ENCODE data around the gene PRKCI.
A peak's percentile ranks its signal among the peaks of the same experiment; 100 is the strongest.
"Not testable (repeated sequence)": the region's sequence is repeated elsewhere in the genome, so short reads cannot be mapped to it uniquely, and the experiment has no call there.

Gene PRKCI

GRCh38 chr3:170259907-170260306, 37.7 kb downstream of the PRKCI start:
- no peak for TF ChIP-seq CTCF (IDR thresholded peaks at IDR 0.05; ENCODE audit: control insufficient read depth, extremely low read depth, insufficient read depth)
- no peak for DNase-seq (ENCODE audit: low read depth)
- no peak overlapping the region for H3K4me3 ChIP-seq (ENCODE audit: low read depth, low read length)

- no peak overlapping the region for H3K4me3 ChIP-seq (ENCODE audit: low read depth, low read length)
- DNase-seq (ENCODE audit: low read depth) = peak; percentile 26
- no peak for TF ChIP-seq CTCF (IDR thresholded peaks at IDR 0.05; ENCODE audit: control insufficient read depth, extremely low read depth, insufficient read depth)
Measured at GRCh38 chr3:170267793-170268192, 45.6 kb downstream of the PRKCI start.

GRCh38 chr3:170269673-170270254, 47.5 kb downstream of the PRKCI start:
- H3K4me3 ChIP-seq (ENCODE audit: low read depth, low read length); DNase-seq (ENCODE audit: low read depth): not testable (repeated sequence)

GRCh38 chr3:170270282-170270881, 48.2 kb downstream of the PRKCI start:
- TF ChIP-seq CTCF (IDR thresholded peaks at IDR 0.05; ENCODE audit: control insufficient read depth, extremely low read depth, insufficient read depth) = no peak
- DNase-seq (ENCODE audit: low read depth) = no peak
- no peak overlapping the region for H3K4me3 ChIP-seq (ENCODE audit: low read depth, low read length)

- TF ChIP-seq CTCF (IDR thresholded peaks at IDR 0.05; ENCODE audit: control insufficient read depth, extremely low read depth, insufficient read depth) = no peak
- no peak overlapping the region for H3K4me3 ChIP-seq (ENCODE audit: low read depth, low read length)
- no peak for DNase-seq (ENCODE audit: low read depth)
Measured at GRCh38 chr3:170274641-170275040, 52.4 kb downstream of the PRKCI start.

GRCh38 chr3:170275832-170276231, 53.6 kb downstream of the PRKCI start:
- no peak for TF ChIP-seq CTCF (IDR thresholded peaks at IDR 0.05; ENCODE audit: control insufficient read depth, extremely low read depth, insufficient read depth)
- DNase-seq (ENCODE audit: low read depth) = no peak
- no peak overlapping the region for H3K4me3 ChIP-seq (ENCODE audit: low read depth, low read length)

- DNase-seq (ENCODE audit: low read depth); H3K4me3 ChIP-seq (ENCODE audit: low read depth, low read length): not testable (repeated sequence)
Measured at GRCh38 chr3:170277311-170277710, 55.1 kb downstream of the PRKCI start.

GRCh38 chr3:170277833-170278580, 55.8 kb downstream of the PRKCI start:
- DNase-seq (ENCODE audit: low read depth) = no peak
- TF ChIP-seq CTCF (IDR thresholded peaks at IDR 0.05; ENCODE audit: control insufficient read depth, extremely low read depth, insufficient read depth) = no peak

More at GRCh38 chr3:170277833-170278580, 55.8 kb downstream of the PRKCI start:
- no peak overlapping the region for H3K4me3 ChIP-seq (ENCODE audit: low read depth, low read length)

Data from LNCaP clone FGC (cell line).